Astrocyte (in vitro differentiated cells and primary cell): ENCODE data around the gene TMEM178B.

Experiments used
- EZH2 ChIP-seq: IDR thresholded peaks from 2 replicates; pipeline ENCODE4 v1.6.1; 2012; ENCODE audit warnings: mild to moderate bottlenecking, low read length, inconsistent platforms; ENCODE audit not compliant: insufficient read depth
- TF ChIP-seq, protein P1 (sequence below): IDR thresholded peaks from 2 replicates; pipeline ENCODE4 v1.5.1; 2011; ENCODE audit warnings: low read depth, mild to moderate bottlenecking, inconsistent platforms, low read length, moderate library complexity; ENCODE audit not compliant: insufficient read depth

GRCh38 chr7:141165521-141165920 is 91.7 kb downstream of the TMEM178B start:
- TF ChIP-seq, protein P1, sequence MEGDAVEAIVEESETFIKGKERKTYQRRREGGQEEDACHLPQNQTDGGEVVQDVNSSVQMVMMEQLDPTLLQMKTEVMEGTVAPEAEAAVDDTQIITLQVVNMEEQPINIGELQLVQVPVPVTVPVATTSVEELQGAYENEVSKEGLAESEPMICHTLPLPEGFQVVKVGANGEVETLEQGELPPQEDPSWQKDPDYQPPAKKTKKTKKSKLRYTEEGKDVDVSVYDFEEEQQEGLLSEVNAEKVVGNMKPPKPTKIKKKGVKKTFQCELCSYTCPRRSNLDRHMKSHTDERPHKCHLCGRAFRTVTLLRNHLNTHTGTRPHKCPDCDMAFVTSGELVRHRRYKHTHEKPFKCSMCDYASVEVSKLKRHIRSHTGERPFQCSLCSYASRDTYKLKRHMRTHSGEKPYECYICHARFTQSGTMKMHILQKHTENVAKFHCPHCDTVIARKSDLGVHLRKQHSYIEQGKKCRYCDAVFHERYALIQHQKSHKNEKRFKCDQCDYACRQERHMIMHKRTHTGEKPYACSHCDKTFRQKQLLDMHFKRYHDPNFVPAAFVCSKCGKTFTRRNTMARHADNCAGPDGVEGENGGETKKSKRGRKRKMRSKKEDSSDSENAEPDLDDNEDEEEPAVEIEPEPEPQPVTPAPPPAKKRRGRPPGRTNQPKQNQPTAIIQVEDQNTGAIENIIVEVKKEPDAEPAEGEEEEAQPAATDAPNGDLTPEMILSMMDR: no peak
- TF ChIP-seq EZH2: no peak
